ENCODE data around the gene CRADD. TPM values are rescaled to one million over a fixed set of nuclear protein-coding genes. Genes with fewer than 3 reads are reported as not detected.
A peak's percentile ranks its signal among the peaks of the same experiment; 100 is the strongest.
"Not testable (repeated sequence)": the region's sequence is repeated elsewhere in the genome, so short reads cannot be mapped to it uniquely, and the experiment has no call there.

CRADD gene
- total RNA-seq, 4 donors from 2014 or later, result 29.3 to 61.7 (median 46.5) TPM

DNA sequence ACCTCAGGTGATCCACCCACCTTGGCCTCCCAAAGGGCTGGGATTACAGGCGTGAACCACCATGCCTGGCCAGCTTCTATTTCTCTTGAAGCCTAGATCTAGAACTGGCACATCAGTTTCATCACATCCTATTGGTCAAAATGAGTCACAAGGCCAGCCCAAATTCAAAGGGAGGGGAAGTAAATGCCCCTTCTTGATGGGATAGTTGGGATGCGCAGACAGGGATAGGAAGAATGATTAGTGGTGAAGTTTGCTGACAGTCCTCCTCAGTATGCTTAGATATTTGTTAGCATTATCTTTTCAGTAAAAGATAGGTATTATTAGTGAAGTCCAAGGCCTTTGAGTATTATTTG, 33.4 kb downstream of the CRADD start:
- Histone ChIP-seq H3K4me3 (no peak overlapping the region), H3K4me1 (peaks cover 46% of the 10 kb centered on the region), H3K36me3 (no peaks in the 10 kb centered on the region), H3K27ac (no peak overlapping the region), H3K27me3 (no peaks in the 10 kb centered on the region), H3K9me3 (no peaks in the 10 kb centered on the region)
- 100% methylated on average over 2 of the region's 2 CpGs for WGBS
- DNase-seq (ENCODE audit: low spot score in 2 of 2), result no peak
- TF ChIP-seq EP300 (IDR thresholded peaks at IDR 0.05), result no peak
- TF ChIP-seq, protein P1, sequence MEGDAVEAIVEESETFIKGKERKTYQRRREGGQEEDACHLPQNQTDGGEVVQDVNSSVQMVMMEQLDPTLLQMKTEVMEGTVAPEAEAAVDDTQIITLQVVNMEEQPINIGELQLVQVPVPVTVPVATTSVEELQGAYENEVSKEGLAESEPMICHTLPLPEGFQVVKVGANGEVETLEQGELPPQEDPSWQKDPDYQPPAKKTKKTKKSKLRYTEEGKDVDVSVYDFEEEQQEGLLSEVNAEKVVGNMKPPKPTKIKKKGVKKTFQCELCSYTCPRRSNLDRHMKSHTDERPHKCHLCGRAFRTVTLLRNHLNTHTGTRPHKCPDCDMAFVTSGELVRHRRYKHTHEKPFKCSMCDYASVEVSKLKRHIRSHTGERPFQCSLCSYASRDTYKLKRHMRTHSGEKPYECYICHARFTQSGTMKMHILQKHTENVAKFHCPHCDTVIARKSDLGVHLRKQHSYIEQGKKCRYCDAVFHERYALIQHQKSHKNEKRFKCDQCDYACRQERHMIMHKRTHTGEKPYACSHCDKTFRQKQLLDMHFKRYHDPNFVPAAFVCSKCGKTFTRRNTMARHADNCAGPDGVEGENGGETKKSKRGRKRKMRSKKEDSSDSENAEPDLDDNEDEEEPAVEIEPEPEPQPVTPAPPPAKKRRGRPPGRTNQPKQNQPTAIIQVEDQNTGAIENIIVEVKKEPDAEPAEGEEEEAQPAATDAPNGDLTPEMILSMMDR (IDR thresholded peaks at IDR 0.05), result no peak
- TF ChIP-seq POLR2AphosphoS5 (IDR thresholded peaks at IDR 0.05), result no peak
- no peak for TF ChIP-seq POLR2A (IDR thresholded peaks at IDR 0.05)

DNA sequence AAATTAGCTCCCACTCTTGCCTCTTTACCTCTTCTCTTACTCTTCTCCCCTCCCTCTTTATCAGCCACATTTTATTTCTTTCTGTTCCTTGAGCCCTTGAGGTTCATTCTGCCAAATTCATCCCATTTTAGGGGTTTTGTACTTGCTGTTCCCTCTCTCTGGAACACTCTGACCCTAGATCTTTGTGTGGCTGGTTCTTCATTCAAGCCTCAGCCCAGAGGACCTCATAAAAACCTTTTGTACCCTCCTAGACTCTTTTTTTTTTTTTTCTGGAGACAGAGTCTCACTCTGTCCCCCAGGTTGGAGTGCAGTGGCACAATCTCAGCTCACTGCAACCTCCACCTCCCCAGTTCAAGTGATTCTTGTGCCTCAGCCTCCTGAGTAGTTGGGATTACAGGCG, 34.3 kb downstream of the CRADD start:
- not testable (repeated sequence) for DNase-seq (ENCODE audit: low spot score in 2 of 2); H3K9me3 ChIP-seq; H3K27me3 ChIP-seq; H3K36me3 ChIP-seq; H3K4me3 ChIP-seq
- Histone ChIP-seq H3K4me1 (peaks cover 38% of the 10 kb centered on the region), H3K27ac (peak overlapping the region; percentile 68)
- WGBS, result 100% methylated on average over 1 of the region's 1 CpG

DNA sequence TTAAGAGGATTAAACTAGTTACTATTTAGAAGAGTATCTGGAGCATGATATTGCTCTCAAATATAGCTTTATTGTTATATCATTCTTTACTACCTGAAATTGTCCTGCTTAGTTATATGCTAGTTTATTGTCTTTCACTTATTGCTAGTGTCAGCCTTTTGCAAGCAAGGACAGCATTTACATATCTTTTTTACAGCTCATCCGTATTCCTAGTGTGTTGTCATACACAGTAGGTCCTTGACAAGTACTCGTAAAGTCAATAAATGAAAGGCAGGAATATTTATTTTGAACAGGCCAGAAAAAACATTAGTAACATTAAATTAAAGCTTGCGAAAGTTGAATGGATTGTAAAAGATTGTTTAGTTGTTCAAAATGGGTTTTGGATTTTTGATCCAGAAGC, 35.0 kb downstream of the CRADD start:
- no peaks in the 10 kb centered on the region for H3K9me3 ChIP-seq
- 85% methylated on average over 3 of the region's 3 CpGs for WGBS
- TF ChIP-seq POLR2AphosphoS5 (IDR thresholded peaks at IDR 0.05) (no peak), EP300 (IDR thresholded peaks at IDR 0.05) (no peak), POLR2A (IDR thresholded peaks at IDR 0.05) (no peak)
- TF ChIP-seq, protein P1 (IDR thresholded peaks at IDR 0.05), result no peak
- H3K4me1 ChIP-seq, result peaks cover 31% of the 10 kb centered on the region
- DNase-seq (ENCODE audit: low spot score in 2 of 2), result no peak
- no peak overlapping the region for H3K4me3 ChIP-seq
- H3K27me3 ChIP-seq, result no peaks in the 10 kb centered on the region
- H3K36me3 ChIP-seq, result no peaks in the 10 kb centered on the region
- H3K27ac ChIP-seq, result peak overlapping the region; percentile 68

DNA sequence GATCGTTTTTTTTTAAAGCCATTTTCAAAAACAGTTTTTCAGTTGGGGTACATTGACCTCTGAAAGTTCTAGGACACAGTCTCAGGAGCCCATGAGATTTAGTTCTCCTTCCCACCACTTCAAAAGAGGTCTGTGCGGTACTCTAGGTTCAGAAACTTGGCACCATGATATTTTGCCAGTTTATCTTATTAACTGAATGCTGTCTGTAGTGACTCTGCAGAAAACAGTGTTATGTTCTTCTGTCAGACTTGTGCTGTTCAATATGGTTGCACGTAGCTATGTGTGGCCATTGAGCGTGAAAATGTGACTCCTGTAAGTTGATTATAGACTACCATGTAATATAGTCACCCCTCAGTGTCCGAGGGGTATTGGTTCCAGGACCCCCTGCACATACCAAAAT, 35.9 kb downstream of the CRADD start:
- no peaks in the 10 kb centered on the region for H3K9me3 ChIP-seq
- no peaks in the 10 kb centered on the region for H3K27me3 ChIP-seq
- H3K4me1 ChIP-seq, result peaks cover 30% of the 10 kb centered on the region
- no peak for DNase-seq (ENCODE audit: low spot score in 2 of 2)
- TF ChIP-seq, protein P1 (IDR thresholded peaks at IDR 0.05), result no peak
- TF ChIP-seq POLR2AphosphoS5 (IDR thresholded peaks at IDR 0.05) (no peak), POLR2A (IDR thresholded peaks at IDR 0.05) (no peak), EP300 (IDR thresholded peaks at IDR 0.05) (no peak)
- WGBS, result 79% methylated on average over 5 of the region's 5 CpGs
- H3K36me3 ChIP-seq, result no peaks in the 10 kb centered on the region
- H3K27ac ChIP-seq, result peak overlapping the region; percentile 27
- H3K4me3 ChIP-seq, result no peak overlapping the region

DNA sequence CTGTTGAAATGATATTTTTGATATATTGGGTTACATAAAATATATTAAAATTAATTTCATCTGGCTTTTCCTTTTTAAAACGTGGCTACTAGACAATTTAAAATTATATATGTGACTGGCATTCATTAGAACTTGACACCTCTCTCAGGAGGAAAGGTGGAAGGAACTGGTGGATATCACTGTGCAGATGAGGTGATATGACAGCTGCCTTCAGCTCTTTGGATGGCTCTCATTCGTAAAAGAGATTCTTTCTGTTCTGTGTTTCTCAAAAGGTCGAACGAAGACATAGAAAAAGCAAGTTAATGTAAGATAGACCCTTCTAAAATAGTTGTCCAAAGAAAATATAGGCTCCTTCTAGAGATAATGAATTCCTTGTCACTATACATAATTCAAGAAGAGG, 36.6 kb downstream of the CRADD start:
- 82% methylated on average over 4 of the region's 4 CpGs for WGBS
- no peaks in the 10 kb centered on the region for H3K9me3 ChIP-seq
- H3K27ac ChIP-seq, result peak overlapping the region; percentile 74
- DNase-seq (ENCODE audit: low spot score in 2 of 2), result no peak
- H3K4me1 ChIP-seq, result peaks cover 30% of the 10 kb centered on the region
- TF ChIP-seq, protein P1 (IDR thresholded peaks at IDR 0.05), result no peak
- no peak for TF ChIP-seq POLR2A (IDR thresholded peaks at IDR 0.05)
- TF ChIP-seq EP300 (IDR thresholded peaks at IDR 0.05), result no peak
- TF ChIP-seq POLR2AphosphoS5 (IDR thresholded peaks at IDR 0.05), result no peak
- H3K36me3 ChIP-seq, result no peaks in the 10 kb centered on the region
- no peaks in the 10 kb centered on the region for H3K27me3 ChIP-seq
- no peak overlapping the region for H3K4me3 ChIP-seq

DNA sequence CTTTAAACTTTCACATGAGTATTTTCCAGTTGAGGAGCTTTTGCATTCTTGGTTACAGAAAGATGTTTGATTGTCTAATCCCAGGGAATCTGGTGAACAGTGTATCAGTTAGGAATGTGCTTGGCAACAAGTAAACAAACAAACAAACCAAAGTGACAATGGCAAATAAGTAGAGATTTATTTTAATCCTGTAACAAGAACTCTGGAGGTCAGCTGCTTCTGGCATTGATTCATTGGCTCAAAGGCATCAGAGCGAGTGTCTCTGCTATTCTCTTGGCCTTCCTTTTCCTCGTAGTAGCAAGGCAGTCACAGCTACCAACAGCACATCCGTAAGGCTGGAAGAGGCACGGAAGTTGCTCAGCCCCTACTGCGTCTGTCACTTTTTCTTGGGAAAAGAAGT, 37.2 kb downstream of the CRADD start:
- no peak for DNase-seq (ENCODE audit: low spot score in 2 of 2)
- peak overlapping the region; percentile 74 for H3K27ac ChIP-seq
- 48% methylated on average over 5 of the region's 5 CpGs for WGBS
- TF ChIP-seq POLR2AphosphoS5 (IDR thresholded peaks at IDR 0.05), result no peak
- TF ChIP-seq, protein P1 (IDR thresholded peaks at IDR 0.05), result no peak
- TF ChIP-seq POLR2A (IDR thresholded peaks at IDR 0.05), result no peak
- TF ChIP-seq EP300 (IDR thresholded peaks at IDR 0.05), result no peak
- H3K9me3 ChIP-seq, result no peaks in the 10 kb centered on the region
- peaks cover 30% of the 10 kb centered on the region for H3K4me1 ChIP-seq
- H3K27me3 ChIP-seq, result no peaks in the 10 kb centered on the region
- no peaks in the 10 kb centered on the region for H3K36me3 ChIP-seq
- no peak overlapping the region for H3K4me3 ChIP-seq

Measured in suprapubic skin (tissue), 4 donors.